Effector memory CD4-positive, alpha-beta T cell (primary cell): Measurements from ENCODE around the gene DTNBP1.
"Not testable (repeated sequence)": the region's sequence is repeated elsewhere in the genome, so short reads cannot be mapped to it uniquely, and the experiment has no call there.

Source experiments
- DNase-seq, 3 donors: peaks; one replicate each; pipeline ENCODE4 v3.0.0-alpha.2; 2020
- H3K27ac ChIP-seq: 2 replicates; pipeline ENCODE4 v1.7.0; 2013; ENCODE audit warnings: mild to moderate bottlenecking, low read length, moderate library complexity; ENCODE audit not compliant: insufficient read depth, poor library complexity, severe bottlenecking
- H3K27me3 ChIP-seq: replicated peaks from 2 replicates; pipeline ENCODE4 v1.7.0; 2013; ENCODE audit warnings: mild to moderate bottlenecking, low read length; ENCODE audit not compliant: insufficient read depth, control insufficient read depth, poor library complexity, severe bottlenecking
- H3K36me3 ChIP-seq: 2 replicates; pipeline ENCODE4 v1.7.0; 2013; ENCODE audit warnings: mild to moderate bottlenecking, low read length, moderate library complexity; ENCODE audit not compliant: control insufficient read depth, insufficient read depth
- H3K4me1 ChIP-seq: 2 replicates; pipeline ENCODE4 v1.7.0; 2013; ENCODE audit warnings: low read length, mild to moderate bottlenecking; ENCODE audit not compliant: control insufficient read depth, insufficient read depth, poor library complexity, severe bottlenecking
- H3K4me3 ChIP-seq: 2 replicates; pipeline ENCODE4 v1.7.0; 2013; ENCODE audit warnings: low read length, low read depth, mild to moderate bottlenecking; ENCODE audit not compliant: insufficient read depth, poor library complexity, severe bottlenecking
- H3K9me3 ChIP-seq: 2 replicates; pipeline ENCODE4 v1.7.0; 2013; ENCODE audit warnings: mild to moderate bottlenecking, low read length, moderate library complexity; ENCODE audit not compliant: control insufficient read depth

The DTNBP1 gene

DNA sequence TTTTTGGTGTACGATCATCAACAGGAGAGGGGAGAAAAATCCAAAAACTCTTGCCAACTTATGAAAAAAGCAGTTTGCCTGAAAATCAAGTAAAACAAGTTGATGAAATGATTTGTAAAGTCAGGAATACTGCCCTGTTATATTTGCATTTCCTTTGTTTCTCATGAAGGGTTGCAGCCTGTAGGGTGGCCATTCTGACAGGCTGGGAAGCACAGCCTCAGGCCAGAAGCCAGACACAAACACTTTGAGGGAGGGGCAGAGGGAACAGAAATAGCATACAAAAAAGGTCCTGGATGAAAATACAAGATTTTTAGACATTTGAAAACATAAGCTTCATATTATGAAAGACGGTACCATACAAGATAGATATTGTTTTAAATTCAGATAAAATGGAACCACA, 109.8 kb downstream of the DTNBP1 start:
- Histone ChIP-seq H3K27me3 (no peaks in the 10 kb centered on the region), H3K36me3 (no peaks in the 10 kb centered on the region), H3K4me3 (no peak overlapping the region), H3K4me1 (no peaks in the 10 kb centered on the region), H3K9me3 (no peaks in the 10 kb centered on the region), H3K27ac (no peak overlapping the region)
- DNase-seq, result no peak

DNA sequence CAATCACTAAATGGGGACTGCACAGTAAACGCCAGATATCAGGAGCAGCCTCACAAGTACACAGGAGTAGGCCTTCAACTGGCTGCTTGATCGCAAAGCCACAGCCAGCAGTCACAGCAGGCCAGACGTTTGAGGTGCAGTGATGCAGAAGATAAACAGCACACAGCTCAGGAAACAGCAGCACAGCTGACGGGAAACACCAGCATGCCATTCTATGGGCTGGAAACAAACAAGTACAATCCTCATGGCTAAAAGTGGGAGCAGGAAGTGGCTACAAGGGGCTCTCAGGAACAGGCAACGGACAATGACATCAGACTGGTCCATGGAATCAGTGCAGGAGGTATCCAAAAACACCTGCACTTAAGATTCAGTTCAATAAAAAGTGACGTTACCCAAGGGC, 111.0 kb downstream of the DTNBP1 start:
- Histone ChIP-seq H3K27ac (no peak overlapping the region), H3K9me3 (no peaks in the 10 kb centered on the region), H3K36me3 (no peaks in the 10 kb centered on the region), H3K27me3 (no peaks in the 10 kb centered on the region), H3K4me3 (no peak overlapping the region), H3K4me1 (no peaks in the 10 kb centered on the region)
- DNase-seq, result no peak

DNA sequence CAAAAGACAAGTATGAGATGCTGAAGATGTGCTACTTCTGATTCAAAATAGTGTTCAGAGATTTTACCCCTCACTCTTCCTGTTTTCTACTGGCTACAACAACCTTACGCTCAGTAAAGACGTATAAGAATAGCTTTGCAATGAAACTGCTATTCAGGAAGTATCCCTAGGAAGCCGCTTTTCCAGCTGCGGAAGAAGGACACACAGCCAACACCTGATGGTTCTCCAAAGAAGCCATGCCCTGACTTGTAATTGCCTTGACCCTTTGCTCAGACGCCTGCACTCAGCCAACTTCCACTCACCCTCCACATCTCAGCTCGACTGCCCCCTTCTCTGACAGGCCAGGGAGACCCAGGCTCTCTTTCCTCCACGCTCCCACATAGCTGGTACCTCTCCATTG, 111.6 kb downstream of the DTNBP1 start:
- H3K9me3 ChIP-seq, result no peaks in the 10 kb centered on the region
- no peak overlapping the region for H3K27ac ChIP-seq
- H3K36me3 ChIP-seq, result no peaks in the 10 kb centered on the region
- no peak for DNase-seq
- no peaks in the 10 kb centered on the region for H3K27me3 ChIP-seq
- no peak overlapping the region for H3K4me3 ChIP-seq
- no peaks in the 10 kb centered on the region for H3K4me1 ChIP-seq

DNA sequence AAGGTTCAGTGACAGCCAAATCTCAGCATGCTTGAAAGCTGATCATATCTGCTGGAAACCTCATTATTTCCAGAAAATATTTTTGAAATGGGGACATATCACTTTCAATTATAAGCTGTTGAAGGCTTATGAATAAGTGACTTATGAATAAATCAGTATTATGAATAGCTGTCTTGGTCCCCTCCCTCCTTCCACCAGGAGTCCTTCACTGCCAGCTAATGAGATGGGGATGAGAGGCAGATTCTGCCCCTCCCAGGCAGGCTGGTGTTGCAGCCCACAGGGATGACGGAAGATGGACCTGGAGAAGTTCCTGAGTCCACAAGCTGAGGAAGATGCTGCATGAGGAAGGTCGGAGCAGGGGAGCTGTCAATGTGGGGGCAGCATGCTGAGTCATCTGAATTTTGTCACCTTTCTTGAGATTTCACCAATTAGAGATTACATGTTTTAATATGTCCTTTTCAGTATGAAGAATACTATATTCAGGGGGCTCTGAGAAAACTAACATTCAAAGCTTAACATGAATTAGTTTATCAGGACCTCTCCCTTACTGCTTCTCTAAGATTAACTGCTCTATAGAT, 112.2 kb downstream of the DTNBP1 start:
- no peak overlapping the region for H3K27ac ChIP-seq
- H3K36me3 ChIP-seq, result no peaks in the 10 kb centered on the region
- DNase-seq, result no peak
- no peak overlapping the region for H3K4me3 ChIP-seq
- no peaks in the 10 kb centered on the region for H3K4me1 ChIP-seq
- H3K27me3 ChIP-seq, result no peaks in the 10 kb centered on the region
- no peaks in the 10 kb centered on the region for H3K9me3 ChIP-seq

DNA sequence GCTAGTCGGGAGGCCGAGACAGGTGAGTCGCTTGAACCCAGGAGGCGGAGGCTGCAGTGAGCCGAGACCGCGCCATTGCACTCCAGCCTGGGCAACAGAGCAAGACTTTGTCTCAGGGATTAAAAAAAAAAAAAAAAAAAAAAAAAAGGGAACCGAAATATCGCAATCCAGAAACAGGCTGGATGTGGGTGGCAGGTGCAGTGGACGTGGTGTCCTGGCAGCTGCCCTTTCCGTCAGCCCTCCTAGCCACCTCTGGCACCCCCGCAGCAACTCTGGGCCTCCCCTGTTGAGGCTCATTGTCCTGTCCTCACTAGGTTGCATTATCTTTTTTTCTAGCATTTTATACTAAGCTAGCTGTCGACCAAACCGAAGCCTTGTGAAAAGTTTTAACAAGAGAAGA, 113.5 kb downstream of the DTNBP1 start:
- DNase-seq, result no peak
- Histone ChIP-seq H3K27ac (no peak overlapping the region), H3K27me3 (no peaks in the 10 kb centered on the region), H3K4me1 (no peaks in the 10 kb centered on the region), H3K4me3 (no peak overlapping the region), H3K9me3 (no peaks in the 10 kb centered on the region), H3K36me3 (no peaks in the 10 kb centered on the region)

DNA sequence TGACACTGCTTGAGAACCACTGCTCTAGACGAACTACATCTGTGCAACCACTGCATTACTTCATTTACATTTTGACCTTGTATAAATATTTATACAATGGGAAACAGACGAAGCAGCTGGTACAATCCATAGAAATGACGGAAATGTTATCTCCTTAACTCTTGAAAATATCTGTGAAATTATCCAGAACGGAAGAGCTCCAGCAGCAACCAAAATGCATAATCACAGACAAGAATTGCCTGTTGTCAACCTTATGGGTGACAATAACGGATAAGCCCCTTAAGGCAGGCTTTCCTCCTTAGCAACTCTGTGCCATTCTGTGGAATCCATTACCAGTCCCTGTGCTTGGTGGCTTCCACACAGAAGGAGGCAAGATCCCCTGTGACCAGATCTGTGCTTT, 115.4 kb downstream of the DTNBP1 start:
- H3K36me3 ChIP-seq, result no peaks in the 10 kb centered on the region
- H3K4me1 ChIP-seq, result no peaks in the 10 kb centered on the region
- no peak for DNase-seq
- no peaks in the 10 kb centered on the region for H3K27me3 ChIP-seq
- H3K27ac ChIP-seq, result no peak overlapping the region
- H3K9me3 ChIP-seq, result no peaks in the 10 kb centered on the region
- no peak overlapping the region for H3K4me3 ChIP-seq

DNA sequence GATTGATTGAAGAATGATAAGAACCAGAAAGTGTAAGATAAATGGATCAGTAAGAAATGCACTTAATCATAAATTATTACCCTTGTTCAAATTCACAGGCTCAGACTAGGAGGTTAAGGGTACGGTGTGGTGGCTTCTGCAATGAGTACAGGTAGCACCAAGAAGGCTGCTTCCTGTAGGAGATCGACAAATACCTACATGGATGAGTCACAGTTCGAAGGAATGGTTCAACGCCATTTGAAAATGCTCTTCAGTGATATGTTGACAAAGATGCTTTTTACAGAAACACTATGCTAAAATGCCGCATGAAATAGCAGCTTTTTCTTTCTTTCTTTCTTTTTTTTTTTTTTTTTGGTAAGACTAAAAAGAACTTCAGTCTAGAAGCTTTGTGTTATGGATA, 116.2 kb downstream of the DTNBP1 start:
- Histone ChIP-seq H3K4me3 (no peak overlapping the region), H3K9me3 (no peaks in the 10 kb centered on the region), H3K27ac (no peak overlapping the region), H3K27me3 (no peaks in the 10 kb centered on the region), H3K36me3 (no peaks in the 10 kb centered on the region), H3K4me1 (no peaks in the 10 kb centered on the region)
- DNase-seq, result no peak

DNA sequence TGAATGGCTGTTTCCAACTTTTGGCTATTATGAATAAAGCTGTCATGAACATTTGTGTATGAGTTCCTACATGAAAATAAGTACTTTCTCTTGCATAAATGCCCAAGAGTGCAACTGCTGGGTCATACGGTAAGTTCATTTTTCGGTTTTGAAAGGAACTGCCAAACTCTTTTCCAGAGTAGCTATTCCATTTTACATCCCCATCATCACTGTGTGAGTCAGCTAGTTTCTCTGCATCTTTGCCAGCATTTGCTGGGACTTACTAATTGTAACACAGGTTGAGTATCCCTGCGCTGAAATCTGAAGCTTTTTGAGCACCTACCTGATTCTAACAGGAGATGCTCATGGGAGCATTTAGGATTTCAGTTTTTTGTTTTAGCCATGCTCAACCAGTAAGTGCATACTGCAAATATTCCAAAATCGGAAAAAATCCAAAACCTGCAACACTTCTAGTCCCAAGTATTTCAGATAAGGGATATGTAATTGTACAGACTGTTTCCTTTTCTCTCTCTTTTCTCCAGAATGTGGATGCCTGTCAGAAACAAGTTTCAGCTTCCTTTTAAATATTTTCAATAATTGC, 118.4 kb downstream of the DTNBP1 start:
- Histone ChIP-seq H3K27ac (no peak overlapping the region), H3K36me3 (no peaks in the 10 kb centered on the region), H3K4me1 (no peaks in the 10 kb centered on the region), H3K27me3 (no peaks in the 10 kb centered on the region), H3K4me3 (no peak overlapping the region), H3K9me3 (no peaks in the 10 kb centered on the region)
- no peak for DNase-seq

DNA sequence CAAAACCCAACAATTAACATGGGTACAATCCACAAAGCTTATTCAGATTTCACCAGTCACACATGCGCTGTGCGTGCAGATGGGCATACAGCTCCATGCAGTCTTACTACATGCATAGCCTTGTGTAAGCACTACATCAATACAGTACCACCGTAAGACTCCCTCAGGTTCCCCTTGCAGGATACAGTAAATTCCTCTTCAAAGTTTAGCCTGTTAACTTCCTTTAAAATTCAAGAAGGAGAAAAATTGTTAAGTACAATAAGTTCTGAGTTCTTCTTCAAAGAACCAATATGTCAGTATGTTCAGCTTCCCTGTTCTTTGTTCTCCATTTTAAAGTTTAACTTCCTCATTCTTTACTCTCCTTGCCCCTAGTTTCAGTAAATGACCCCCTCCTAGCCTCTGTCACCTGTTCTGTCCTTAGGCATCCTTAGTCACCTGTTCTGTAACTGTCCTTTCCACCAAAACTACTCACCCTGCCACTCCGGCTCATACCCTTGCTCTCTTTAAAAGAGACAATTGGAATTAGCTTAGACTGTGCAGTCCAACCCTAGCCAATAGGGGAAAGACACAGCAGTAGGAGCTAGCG, 119.4 kb downstream of the DTNBP1 start:
- DNase-seq, H3K4me3 ChIP-seq, H3K9me3 ChIP-seq, H3K36me3 ChIP-seq, H3K4me1 ChIP-seq, H3K27me3 ChIP-seq, H3K27ac ChIP-seq: not testable (repeated sequence)

DNA sequence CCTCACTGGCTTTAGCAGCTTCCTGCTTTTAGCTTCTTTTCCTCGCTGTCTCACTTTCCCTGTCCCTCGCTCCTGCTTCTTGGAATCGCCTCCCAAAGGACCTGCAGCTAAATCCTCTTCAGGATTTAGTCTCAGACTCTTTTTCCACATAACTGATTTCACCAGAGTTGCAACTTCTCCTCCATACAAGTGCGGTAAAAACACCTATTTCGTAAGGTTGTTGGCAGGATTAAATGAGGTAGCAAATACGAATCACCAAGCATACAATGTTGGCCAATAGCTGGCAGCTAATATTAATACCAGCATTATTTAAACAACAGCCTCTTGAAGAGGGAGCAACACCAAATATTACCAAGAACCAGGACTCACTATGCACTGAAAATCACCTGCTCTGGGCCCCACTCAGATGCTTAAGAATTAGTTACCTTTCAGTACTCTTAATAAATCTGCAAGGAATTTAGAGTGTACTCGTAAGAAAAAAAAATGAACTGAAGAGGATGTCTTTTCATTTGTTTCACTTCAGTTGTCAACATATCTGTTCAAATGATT, 123.0 kb downstream of the DTNBP1 start:
- no peaks in the 10 kb centered on the region for H3K36me3 ChIP-seq
- H3K27ac ChIP-seq, result no peak overlapping the region
- DNase-seq, result no peak
- no peaks in the 10 kb centered on the region for H3K4me1 ChIP-seq
- no peak overlapping the region for H3K4me3 ChIP-seq
- no peaks in the 10 kb centered on the region for H3K27me3 ChIP-seq
- no peaks in the 10 kb centered on the region for H3K9me3 ChIP-seq
